H1 (cell line): ENCODE results near the gene RADIL.

ENCODE experiments used
- BRCA1 ChIP-seq: IDR thresholded peaks from 2 replicates; pipeline ENCODE4 v1.6.1; 2012; ENCODE audit warnings: low read depth, low read length, improper control_type of control experiment
- EP300 ChIP-seq, 2 experiments: IDR thresholded peaks; 1 replicate in 1 of 2; 2 replicates in 1 of 2; pipeline ENCODE4 v1.6.1; 2011 to 2012; ENCODE audit warnings: low read depth in 2 of 2, low read length in 2 of 2, mild to moderate bottlenecking in 2 of 2, borderline replicate concordance in 1 of 2, inconsistent platforms in 1 of 2, moderate library complexity in 1 of 2

- no peak for TF ChIP-seq BRCA1
- TF ChIP-seq EP300 (IDR thresholded peaks at IDR 0.05; ENCODE audit: borderline replicate concordance in 1 of 2, low read depth in 2 of 2, low read length in 2 of 2): no peak
These were observed 82.3 kb downstream of the RADIL start for GRCh38 chr7:4800926-4801838.
